Cardiac muscle cell (in vitro differentiated cells and primary cell): ENCODE results near the gene PHTF1. TPM values are rescaled to one million over a fixed set of nuclear protein-coding genes. Genes with fewer than 3 reads are reported as not detected.

ENCODE experiments used
- DNase-seq, 2 donors: peaks; one replicate each; pipeline versions ENCODE4 v3.0.0 to v3.0.0-alpha.2; 2010 to 2017; ENCODE audit warnings: low read depth in 1 of 2, low spot score in 1 of 2
- H3K27ac ChIP-seq: fragments of 200-600 bp; sonication (generic); 2 replicates; pipeline ENCODE4 v1.5.1; 2016
- H3K27me3 ChIP-seq: fragments of 200-600 bp; sonication (generic); 2 replicates; pipeline ENCODE4 v1.6.0; 2016; ENCODE audit warnings: control low read depth
- H3K36me3 ChIP-seq: fragments of 200-600 bp; sonication (generic); 2 replicates; pipeline ENCODE4 v1.5.1; 2016; ENCODE audit warnings: control low read depth
- H3K4me1 ChIP-seq: fragments of 200-600 bp; sonication (generic); 2 replicates; pipeline ENCODE4 v1.8.1; 2017; ENCODE audit warnings: low read depth, mild to moderate bottlenecking, mixed run types
- H3K4me3 ChIP-seq: fragments of 200-600 bp; sonication (generic); 2 replicates; pipeline ENCODE4 v1.5.1; 2016; ENCODE audit warnings: mild to moderate bottlenecking
- H3K9me3 ChIP-seq: fragments of 200-600 bp; sonication (generic); 2 replicates; pipeline ENCODE4 v1.5.1; 2017; ENCODE audit warnings: low read depth, mild to moderate bottlenecking, control low read depth
- CTCF ChIP-seq: IDR thresholded peaks from 2 replicates; pipeline ENCODE4 v1.5.1; 2012; ENCODE audit warnings: low read depth, mild to moderate bottlenecking, low read length
- polyA plus RNA-seq: library from polyadenylated mRNA; unstranded; fragments of >200 nt; fragmentation: Nextera tagmentation; extraction: Ambion mirVana; gene quantifications from 2 replicates; pipeline ENCODE4 v1.2.1, GENCODE V29; 2016
- total RNA-seq: library from RNA; depleted of rRNA; stranded (reverse); fragments of >200 nt; gene quantifications from 2 replicates; pipeline ENCODE4 v1.2.3, GENCODE V29; 2016

The PHTF1 gene
- total and polyA plus RNA-seq, 2 experiments from 2014 or later = 40.5 to 45.2 TPM

GRCh38 chr1:113770031-113770430 lies 10.7 kb upstream of the PHTF1 start:
- no peak for DNase-seq
- H3K9me3 ChIP-seq = no peaks in the 10 kb centered on the region
- H3K27ac ChIP-seq = no peak overlapping the region
- H3K27me3 ChIP-seq = no peaks in the 10 kb centered on the region
- TF ChIP-seq CTCF = no peak
- H3K4me1 ChIP-seq = no peaks in the 10 kb centered on the region
- no peak overlapping the region for H3K4me3 ChIP-seq
- H3K36me3 ChIP-seq = peaks cover 38% of the 10 kb centered on the region

- H3K4me3 ChIP-seq = no peak overlapping the region
- DNase-seq = no peak
- TF ChIP-seq CTCF = no peak
- peaks cover 42% of the 10 kb centered on the region for H3K36me3 ChIP-seq
- H3K4me1 ChIP-seq = no peaks in the 10 kb centered on the region
- H3K9me3 ChIP-seq = no peaks in the 10 kb centered on the region
- H3K27me3 ChIP-seq = no peaks in the 10 kb centered on the region
- H3K27ac ChIP-seq = no peak overlapping the region
Measured at GRCh38 chr1:113769601-113769970, 10.3 kb upstream of the PHTF1 start.

GRCh38 chr1:113768916-113769600 lies 9.8 kb upstream of the PHTF1 start:
- no peaks in the 10 kb centered on the region for H3K27me3 ChIP-seq
- H3K4me3 ChIP-seq = no peak overlapping the region
- no peak for TF ChIP-seq CTCF
- H3K36me3 ChIP-seq = peaks cover 43% of the 10 kb centered on the region
- no peak overlapping the region for H3K27ac ChIP-seq
- H3K4me1 ChIP-seq = no peaks in the 10 kb centered on the region
- DNase-seq = no peak
- H3K9me3 ChIP-seq = no peaks in the 10 kb centered on the region

- H3K36me3 ChIP-seq = peaks cover 39% of the 10 kb centered on the region
- H3K27me3 ChIP-seq = no peaks in the 10 kb centered on the region
- H3K9me3 ChIP-seq = no peaks in the 10 kb centered on the region
- no peak for TF ChIP-seq CTCF
- H3K27ac ChIP-seq = no peak overlapping the region
- no peaks in the 10 kb centered on the region for H3K4me1 ChIP-seq
- peak in 1 of 2 donors; percentile 44 for DNase-seq
- no peak overlapping the region for H3K4me3 ChIP-seq
Measured at GRCh38 chr1:113765306-113766230, 6.3 kb upstream of the PHTF1 start.

GRCh38 chr1:113763661-113764060 lies 4.4 kb upstream of the PHTF1 start:
- no peak for DNase-seq
- Histone ChIP-seq H3K27me3 (no peaks in the 10 kb centered on the region), H3K27ac (no peak overlapping the region), H3K4me3 (no peak overlapping the region), H3K4me1 (no peaks in the 10 kb centered on the region), H3K9me3 (no peaks in the 10 kb centered on the region), H3K36me3 (peaks cover 39% of the 10 kb centered on the region)
- no peak for TF ChIP-seq CTCF
